Spinal cord (tissue), 10 donors: Measurements from ENCODE around the gene CDCA5. TPM values are rescaled to one million over a fixed set of nuclear protein-coding genes. Genes with fewer than 3 reads are reported as not detected.

Experiments used
- DNase-seq, 6 donors: peaks; one replicate each; pipeline versions ENCODE4 v3.0.0 to v3.0.0-alpha.2; 2013 to 2015; ENCODE audit warnings: low spot score in 6 of 6, low read depth in 4 of 6
- H3K27ac ChIP-seq: one replicate; pipeline ENCODE4 v1.5.1; 2013; ENCODE audit warnings: low read depth, low read length, control low read depth
- H3K27me3 ChIP-seq: one replicate; pipeline ENCODE4 v1.6.1; 2013; ENCODE audit warnings: low read length; ENCODE audit not compliant: control insufficient read depth, insufficient read depth
- H3K36me3 ChIP-seq: one replicate; pipeline ENCODE4 v1.6.1; 2013; ENCODE audit warnings: low read length; ENCODE audit not compliant: control insufficient read depth, insufficient read depth
- H3K4me1 ChIP-seq: one replicate; pipeline ENCODE4 v1.6.1; 2013; ENCODE audit warnings: low read length; ENCODE audit not compliant: control insufficient read depth, insufficient read depth
- H3K4me3 ChIP-seq: one replicate; pipeline ENCODE4 v1.5.1; 2013; ENCODE audit warnings: low read depth, low read length, control low read depth
- H3K9me3 ChIP-seq: one replicate; pipeline ENCODE4 v1.6.1; 2013; ENCODE audit warnings: low read length; ENCODE audit not compliant: control insufficient read depth, insufficient read depth
- WGBS: methylation state at CpG from one replicate; pipeline ENCODE4 v1.1.5; 2013; ENCODE audit warnings: missing lambda C conversion rate; ENCODE audit not compliant: insufficient coverage; 5-methylcytosine and 5-hydroxymethylcytosine counted together
- polyA plus RNA-seq, 2 donors: library from polyadenylated mRNA; unstranded; fragments of 120-200 nt; gene quantifications; one replicate each; pipeline ENCODE4 v1.2.1, GENCODE V29; 2013; ENCODE audit not compliant: insufficient read length in 2 of 2
- small RNA-seq: library from RNA; depleted of rRNA; stranded (forward); fragments of <200 nt; gene quantifications from one replicate; pipeline ENCODE3, GENCODE V24; 2014; ENCODE audit warnings: low replicate concordance
- total RNA-seq, 2 donors: library from RNA; depleted of rRNA in 1 of 2; stranded (reverse); fragments of 120-200 nt in 1 of 2; fragments of >200 nt in 1 of 2; gene quantifications; one replicate each; pipeline versions ENCODE4 v1.2.3 to v1.2.4, GENCODE V29; 2013 to 2014
- donor health status: healthy.

The CDCA5 gene
- total and polyA plus RNA-seq, 4 donors: 5.4 to 15.0 (median 11.4) TPM

DNA sequence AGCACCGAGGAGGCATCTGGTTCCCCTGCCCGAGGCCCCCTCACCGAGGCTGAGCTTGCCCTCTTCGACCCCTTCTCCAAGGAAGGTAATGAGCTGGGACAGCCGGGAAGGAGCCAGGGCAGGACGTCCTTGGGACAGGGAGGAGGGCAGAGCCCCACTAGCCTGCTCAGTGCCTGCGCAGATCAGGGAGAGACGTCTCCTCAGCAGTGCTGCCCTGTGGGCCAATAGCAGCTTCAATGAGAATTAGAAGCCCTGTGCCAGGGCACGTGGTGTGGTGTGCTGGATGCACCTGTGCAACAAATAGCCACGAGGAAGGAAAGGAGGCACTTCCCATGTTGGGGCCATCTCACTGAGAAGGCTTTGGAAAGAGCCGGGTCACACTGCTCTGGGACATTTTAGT lies 48.3 kb downstream of the CDCA5 start:
- Histone ChIP-seq H3K27me3 (no peaks in the 10 kb centered on the region), H3K27ac (no peak overlapping the region), H3K36me3 (peaks cover 79% of the 10 kb centered on the region), H3K9me3 (no peaks in the 10 kb centered on the region), H3K4me3 (no peak overlapping the region), H3K4me1 (peaks cover 11% of the 10 kb centered on the region)
- 81% methylated on average over 11 of the region's 11 CpGs for WGBS
- no peak for DNase-seq

DNA sequence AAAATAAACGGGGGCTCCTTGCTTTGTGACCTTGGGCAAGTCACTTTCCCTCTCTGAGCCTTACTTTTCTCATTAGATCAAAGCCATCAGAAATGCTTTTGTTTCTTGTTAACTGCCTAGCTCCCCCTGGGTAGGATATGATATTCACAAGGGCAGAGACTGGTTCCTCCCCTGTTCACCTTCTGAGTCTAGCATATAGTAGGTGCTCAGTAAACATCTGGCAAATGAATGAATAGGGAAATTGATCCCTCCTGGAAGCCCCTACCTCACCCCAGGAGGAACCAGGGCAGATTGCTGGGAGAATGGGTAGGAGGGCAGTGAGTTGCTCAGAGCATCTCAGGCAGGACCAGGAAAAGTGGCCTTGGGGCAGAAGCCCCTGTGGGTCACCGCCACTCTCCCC lies 49.4 kb downstream of the CDCA5 start:
- Histone ChIP-seq H3K27me3 (no peaks in the 10 kb centered on the region), H3K4me3 (no peak overlapping the region), H3K27ac (no peak overlapping the region), H3K36me3 (peaks cover 72% of the 10 kb centered on the region), H3K9me3 (no peaks in the 10 kb centered on the region), H3K4me1 (peaks cover 8% of the 10 kb centered on the region)
- 94% methylated on average over 2 of the region's 2 CpGs for WGBS
- no peak for DNase-seq

DNA sequence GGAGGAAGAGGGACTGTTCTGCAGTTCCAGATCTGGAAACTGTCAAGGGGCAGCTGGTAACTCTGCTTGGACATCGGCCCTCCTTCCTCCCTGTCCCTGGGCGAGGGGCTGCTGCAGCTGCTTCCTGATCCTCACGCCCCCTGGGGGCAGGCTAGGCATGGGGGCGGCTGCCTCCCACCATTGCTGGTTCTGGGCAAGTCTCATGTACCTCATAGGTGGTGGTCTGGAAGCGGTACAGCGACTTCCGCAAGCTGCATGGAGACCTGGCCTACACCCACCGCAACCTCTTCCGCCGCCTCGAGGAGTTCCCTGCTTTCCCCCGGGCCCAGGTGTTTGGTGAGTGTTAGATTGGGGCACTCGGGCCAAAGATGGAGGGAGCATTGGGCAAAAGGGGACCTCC lies 51.6 kb downstream of the CDCA5 start:
- Histone ChIP-seq H3K27me3 (no peaks in the 10 kb centered on the region), H3K4me1 (peaks cover 13% of the 10 kb centered on the region), H3K4me3 (no peak overlapping the region), H3K36me3 (peaks cover 53% of the 10 kb centered on the region), H3K9me3 (no peaks in the 10 kb centered on the region), H3K27ac (no peak overlapping the region)
- WGBS: 87% methylated on average over 12 of the region's 13 CpGs
- no peak for DNase-seq

Small RNA genes within 50 kb of the gene (small RNA-seq; reads per million reads assigned to genes)
- gene SNX15: not detected

Other genes starting within 250 kb of the CDCA5 start
- 1 to 10 TPM in 1 of 2 donors, under 1 TPM in 1; 0.59 to 2.0 TPM for gene CDC42BPG, start 239.4 kb downstream of the CDCA5 start, total RNA-seq
- 1 to 10 TPM in 1 of 2 donors, under 1 TPM in 1; 0.43 to 1.5 TPM for gene CDC42BPG, start 239.4 kb downstream of the CDCA5 start, polyA plus RNA-seq
- gene EHD1, start 205.4 kb downstream of the CDCA5 start, total RNA-seq: 10 to 100 TPM; 40.9 to 75.8 TPM
- gene EHD1, start 205.4 kb downstream of the CDCA5 start, polyA plus RNA-seq: 100 to 1,000 TPM in 1 of 2 donors, 10 to 100 TPM in 1; 82.4 to 102 TPM
- gene ATG2A, start 166.8 kb downstream of the CDCA5 start, total RNA-seq: 10 to 100 TPM in 1 of 2 donors, 1 to 10 TPM in 1; 8.1 to 14.7 TPM
- 10 to 100 TPM; 26.0 to 26.8 TPM for gene ATG2A, start 166.8 kb downstream of the CDCA5 start, polyA plus RNA-seq
- 10 to 100 TPM; 26.3 to 40.0 TPM for gene PPP2R5B, start 159.4 kb downstream of the CDCA5 start, total RNA-seq
- gene PPP2R5B, start 159.4 kb downstream of the CDCA5 start, polyA plus RNA-seq: 10 to 100 TPM; 96.4 to 99.8 TPM
- gene GPHA2, start 148.1 kb downstream of the CDCA5 start, total RNA-seq: 1 to 10 TPM in 1 of 2 donors, under 1 TPM in 1; 0.59 to 3.5 TPM
- gene GPHA2, start 148.1 kb downstream of the CDCA5 start, polyA plus RNA-seq: 1 to 10 TPM in 1 of 2 donors, not detected in 1; 1.9 TPM
- under 1 TPM in 1 of 2 donors, not detected in 1; 0.50 TPM for gene MAJIN, start 111.9 kb downstream of the CDCA5 start, total RNA-seq
- under 1 TPM in 1 of 2 donors, not detected in 1; 0.42 TPM for gene MAJIN, start 111.9 kb downstream of the CDCA5 start, polyA plus RNA-seq
- under 1 TPM; 0.99 TPM for gene BATF2, start 87.1 kb downstream of the CDCA5 start, total RNA-seq
- gene BATF2, start 87.1 kb downstream of the CDCA5 start, polyA plus RNA-seq: 1 to 10 TPM in 1 of 2 donors, under 1 TPM in 1; 0.76 to 1.0 TPM
- gene ARL2, start 69.9 kb downstream of the CDCA5 start, total RNA-seq: 100 to 1,000 TPM in 1 of 2 donors, 10 to 100 TPM in 1; 75.4 to 120 TPM
- 100 to 1,000 TPM; 119 to 123 TPM for gene ARL2, start 69.9 kb downstream of the CDCA5 start, polyA plus RNA-seq
- 10 to 100 TPM; 14.4 to 25.7 TPM for gene SNX15, start 56.6 kb downstream of the CDCA5 start, total RNA-seq
- gene SNX15, start 56.6 kb downstream of the CDCA5 start, polyA plus RNA-seq: 10 to 100 TPM; 30.6 to 32.4 TPM
- 1 to 10 TPM; 4.0 to 6.4 TPM for gene SAC3D1, start 42.8 kb downstream of the CDCA5 start, total RNA-seq
- gene SAC3D1, start 42.8 kb downstream of the CDCA5 start, polyA plus RNA-seq: 10 to 100 TPM; 16.5 to 18.0 TPM
- 10 to 100 TPM in 1 of 2 donors, 1 to 10 TPM in 1; 7.7 to 25.2 TPM for gene NAALADL1, start 25.5 kb downstream of the CDCA5 start, total RNA-seq
- gene NAALADL1, start 25.5 kb downstream of the CDCA5 start, polyA plus RNA-seq: 1 to 10 TPM; 5.5 to 8.1 TPM
- gene ZFPL1, start 182 bp upstream of the CDCA5 start, total RNA-seq: 10 to 100 TPM; 19.4 to 32.6 TPM
- gene ZFPL1, start 182 bp upstream of the CDCA5 start, polyA plus RNA-seq: 10 to 100 TPM; 35.8 to 37.6 TPM
- gene VPS51, start 12.2 kb upstream of the CDCA5 start, total RNA-seq: 100 to 1,000 TPM in 1 of 2 donors, 10 to 100 TPM in 1; 91.4 to 122 TPM
- gene VPS51, start 12.2 kb upstream of the CDCA5 start, polyA plus RNA-seq: 100 to 1,000 TPM; 158 to 165 TPM
- gene TM7SF2, start 27.8 kb upstream of the CDCA5 start, total RNA-seq: 10 to 100 TPM; 46.6 to 61.8 TPM
- 100 to 1,000 TPM; 104 to 118 TPM for gene TM7SF2, start 27.8 kb upstream of the CDCA5 start, polyA plus RNA-seq
- gene ZNHIT2, start 33.7 kb upstream of the CDCA5 start, total RNA-seq: 10 to 100 TPM in 1 of 2 donors, 1 to 10 TPM in 1; 2.7 to 10.7 TPM
- gene ZNHIT2, start 33.7 kb upstream of the CDCA5 start, polyA plus RNA-seq: 10 to 100 TPM; 10.2 to 14.0 TPM
- 100 to 1,000 TPM; 174 to 693 TPM for gene FAU, start 38.1 kb upstream of the CDCA5 start, total RNA-seq
- 100 to 1,000 TPM; 603 to 622 TPM for gene FAU, start 38.1 kb upstream of the CDCA5 start, polyA plus RNA-seq
- 10 to 100 TPM; 36.7 to 55.3 TPM for gene MRPL49, start 38.3 kb upstream of the CDCA5 start, total RNA-seq
- gene MRPL49, start 38.3 kb upstream of the CDCA5 start, polyA plus RNA-seq: 10 to 100 TPM; 42.5 to 45.0 TPM
- 10 to 100 TPM; 14.3 to 18.3 TPM for gene SYVN1, start 50.5 kb upstream of the CDCA5 start, total RNA-seq
- 10 to 100 TPM; 44.2 to 52.6 TPM for gene SYVN1, start 50.5 kb upstream of the CDCA5 start, polyA plus RNA-seq
- not detected for gene SPDYC, start 86.2 kb upstream of the CDCA5 start, total RNA-seq
- under 1 TPM in 1 of 2 donors, not detected in 1; 0.17 TPM for gene SPDYC, start 86.2 kb upstream of the CDCA5 start, polyA plus RNA-seq
- 10 to 100 TPM; 48.0 to 69.5 TPM for gene CAPN1, start 97.9 kb upstream of the CDCA5 start, total RNA-seq
- gene CAPN1, start 97.9 kb upstream of the CDCA5 start, polyA plus RNA-seq: 100 to 1,000 TPM in 1 of 2 donors, 10 to 100 TPM in 1; 99.4 to 115 TPM
- gene POLA2, start 177.9 kb upstream of the CDCA5 start, total RNA-seq: 1 to 10 TPM; 7.2 to 9.1 TPM
- 10 to 100 TPM in 1 of 2 donors, 1 to 10 TPM in 1; 9.7 to 16.2 TPM for gene POLA2, start 177.9 kb upstream of the CDCA5 start, polyA plus RNA-seq
- 1 to 10 TPM; 5.7 to 8.5 TPM for gene CDC42EP2, start 230.8 kb upstream of the CDCA5 start, total RNA-seq
- gene CDC42EP2, start 230.8 kb upstream of the CDCA5 start, polyA plus RNA-seq: 1 to 10 TPM; 5.7 to 10.0 TPM
- 10 to 100 TPM; 28.0 to 52.7 TPM for gene DPF2, start 249.8 kb upstream of the CDCA5 start, total RNA-seq
- 10 to 100 TPM; 72.8 to 84.0 TPM for gene DPF2, start 249.8 kb upstream of the CDCA5 start, polyA plus RNA-seq